Thyroid gland (tissue), 4 donors: Measurements from ENCODE around the gene DENND4C.

Source experiments
- CTCF ChIP-seq, 6 experiments: fragments of 200-600 bp in 3 of 6; fragments of 450-650 bp in 3 of 6; sonication (generic) in 3 of 6; IDR thresholded peaks; one replicate each; pipeline ENCODE4 v1.5.1; 2016 to 2019; ENCODE audit warnings: antibody characterized with exemption in 6 of 6, mild to moderate bottlenecking in 2 of 6, inconsistent platforms in 1 of 6, moderate library complexity in 1 of 6
- POLR2A ChIP-seq, 2 donors: fragments of 450-650 bp; IDR thresholded peaks; one replicate each; pipeline ENCODE4 v1.6.1; 2017; ENCODE audit warnings: antibody characterized with exemption in 2 of 2, mild to moderate bottlenecking in 2 of 2, moderate library complexity in 1 of 2

GRCh38 chr9:19369107-19369506 lies 138.6 kb downstream of the DENND4C start:
- TF ChIP-seq CTCF (IDR thresholded peaks at IDR 0.05) (no peak), POLR2A (IDR thresholded peaks at IDR 0.05) (no peak)
